GM10248 (cell line): Measurements from ENCODE around the gene TRAK2.
"Not testable (repeated sequence)": the region's sequence is repeated elsewhere in the genome, so short reads cannot be mapped to it uniquely, and the experiment has no call there.

Experiments
- CTCF ChIA-PET: fragments of 300-600 bp; sonication (Branson Sonifier 250); formaldehyde crosslinking; extraction: SDS; loops from one replicate; lab custom pipeline; 2021; ENCODE audit warnings: antibody characterized with exemption; lab: Yijun Ruan, JAX
- POLR2A ChIA-PET: fragments of 350-650 bp; sonication (Branson Sonifier 250); formaldehyde crosslinking; extraction: SDS; loops from one replicate; lab custom pipeline; 2020; ENCODE audit warnings: antibody characterized with exemption; lab: Yijun Ruan, JAX
- DNase-seq: peaks from one replicate; pipeline ENCODE4 v3.0.0; 2012; ENCODE audit errors: extremely low spot score
- TF ChIP-seq, protein P1 (sequence below): IDR thresholded peaks from 2 replicates; pipeline ENCODE4 v1.5.1; 2012; ENCODE audit warnings: mild to moderate bottlenecking, low read depth; ENCODE audit errors: extremely low read depth, missing control alignments, control extremely low read depth

Gene TRAK2

DNA sequence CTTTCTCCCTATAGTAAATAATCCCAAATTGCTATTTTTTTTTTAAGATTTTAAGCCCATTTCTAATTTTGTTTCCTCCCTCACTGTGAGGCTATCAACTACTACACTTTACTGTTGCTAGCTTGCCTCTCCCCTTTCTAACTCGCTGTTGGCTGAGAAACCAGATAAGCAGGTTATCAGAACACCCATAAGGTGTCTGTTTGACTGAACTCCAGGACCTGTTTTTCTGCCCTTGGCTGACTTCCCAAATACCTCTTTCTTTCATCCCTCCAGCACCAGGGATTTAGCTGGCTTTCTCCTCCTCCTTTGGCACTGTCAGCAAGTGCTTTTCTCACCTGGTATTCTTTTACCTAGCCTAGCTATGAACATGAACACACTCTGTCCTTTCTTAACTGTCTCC, 11.1 kb downstream of the TRAK2 start:
- TF ChIP-seq, protein P1, sequence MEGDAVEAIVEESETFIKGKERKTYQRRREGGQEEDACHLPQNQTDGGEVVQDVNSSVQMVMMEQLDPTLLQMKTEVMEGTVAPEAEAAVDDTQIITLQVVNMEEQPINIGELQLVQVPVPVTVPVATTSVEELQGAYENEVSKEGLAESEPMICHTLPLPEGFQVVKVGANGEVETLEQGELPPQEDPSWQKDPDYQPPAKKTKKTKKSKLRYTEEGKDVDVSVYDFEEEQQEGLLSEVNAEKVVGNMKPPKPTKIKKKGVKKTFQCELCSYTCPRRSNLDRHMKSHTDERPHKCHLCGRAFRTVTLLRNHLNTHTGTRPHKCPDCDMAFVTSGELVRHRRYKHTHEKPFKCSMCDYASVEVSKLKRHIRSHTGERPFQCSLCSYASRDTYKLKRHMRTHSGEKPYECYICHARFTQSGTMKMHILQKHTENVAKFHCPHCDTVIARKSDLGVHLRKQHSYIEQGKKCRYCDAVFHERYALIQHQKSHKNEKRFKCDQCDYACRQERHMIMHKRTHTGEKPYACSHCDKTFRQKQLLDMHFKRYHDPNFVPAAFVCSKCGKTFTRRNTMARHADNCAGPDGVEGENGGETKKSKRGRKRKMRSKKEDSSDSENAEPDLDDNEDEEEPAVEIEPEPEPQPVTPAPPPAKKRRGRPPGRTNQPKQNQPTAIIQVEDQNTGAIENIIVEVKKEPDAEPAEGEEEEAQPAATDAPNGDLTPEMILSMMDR: no peak
- ChIA-PET CTCF (interaction anchor here (1.0 kb wide), 1 partner anchor 76 kb away, joined by 3 read pairs; no protein-coding TSS in a partner anchor), POLR2A (no interaction called here)
- no peak for DNase-seq

DNA sequence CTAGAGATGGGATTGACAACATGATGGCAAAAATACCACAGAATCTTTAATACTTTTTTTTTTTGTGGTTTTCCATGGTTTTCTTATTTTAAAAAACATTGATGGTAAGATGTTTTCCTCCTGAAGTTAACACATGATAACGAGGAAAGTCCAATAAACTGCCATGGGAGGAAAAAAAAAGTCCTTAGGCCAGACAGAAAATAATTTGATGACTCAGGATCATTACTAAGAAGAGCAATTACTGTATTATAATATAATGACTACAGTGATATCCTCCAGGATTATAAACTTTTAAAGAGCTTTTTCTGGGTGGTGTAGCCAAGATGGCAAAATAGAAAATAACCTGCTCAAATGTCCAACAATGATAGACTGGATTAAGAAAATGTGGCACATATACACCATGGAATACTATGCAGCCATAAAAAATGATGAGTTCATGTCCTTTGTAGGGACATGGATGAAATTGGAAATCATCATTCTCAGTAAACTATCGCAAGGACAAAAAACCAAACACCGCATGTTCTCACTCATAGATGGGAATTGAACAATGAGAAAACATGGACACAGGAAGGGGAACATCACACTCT, 11.8 kb downstream of the TRAK2 start:
- POLR2A ChIA-PET, DNase-seq: not testable (repeated sequence)
- CTCF ChIA-PET: interaction anchor here (1.0 kb wide), 1 partner anchor 76 kb away, joined by 3 read pairs; no protein-coding TSS in a partner anchor

DNA sequence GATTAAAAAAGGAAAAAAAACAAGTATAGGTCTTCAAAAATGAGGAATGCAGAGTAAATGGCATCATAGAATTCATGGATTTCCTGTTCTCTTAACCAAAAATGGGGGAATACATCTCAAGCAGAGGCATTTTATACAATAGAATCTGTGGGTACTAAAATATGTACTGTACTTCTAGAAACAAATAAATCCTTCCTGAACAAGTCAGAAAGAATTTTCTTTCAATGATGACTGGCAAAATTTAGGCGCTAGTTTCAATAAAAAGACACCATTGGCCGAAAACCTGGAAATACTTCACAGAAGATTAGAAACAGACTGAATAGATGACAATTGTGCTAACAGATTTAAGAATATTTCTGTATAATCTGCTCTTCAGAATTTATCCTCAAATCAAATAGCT, 15.1 kb downstream of the TRAK2 start:
- DNase-seq: no peak
- ChIA-PET CTCF (interaction anchor here (0.8 to 1.9 kb wide), 3 partner anchors 9 to 17 kb away, joined by 3 to 5 read pairs (median 3); partner anchors contain the start of genes STRADB and TRAK2), POLR2A (no interaction called here)
- TF ChIP-seq, protein P1: no peak

DNA sequence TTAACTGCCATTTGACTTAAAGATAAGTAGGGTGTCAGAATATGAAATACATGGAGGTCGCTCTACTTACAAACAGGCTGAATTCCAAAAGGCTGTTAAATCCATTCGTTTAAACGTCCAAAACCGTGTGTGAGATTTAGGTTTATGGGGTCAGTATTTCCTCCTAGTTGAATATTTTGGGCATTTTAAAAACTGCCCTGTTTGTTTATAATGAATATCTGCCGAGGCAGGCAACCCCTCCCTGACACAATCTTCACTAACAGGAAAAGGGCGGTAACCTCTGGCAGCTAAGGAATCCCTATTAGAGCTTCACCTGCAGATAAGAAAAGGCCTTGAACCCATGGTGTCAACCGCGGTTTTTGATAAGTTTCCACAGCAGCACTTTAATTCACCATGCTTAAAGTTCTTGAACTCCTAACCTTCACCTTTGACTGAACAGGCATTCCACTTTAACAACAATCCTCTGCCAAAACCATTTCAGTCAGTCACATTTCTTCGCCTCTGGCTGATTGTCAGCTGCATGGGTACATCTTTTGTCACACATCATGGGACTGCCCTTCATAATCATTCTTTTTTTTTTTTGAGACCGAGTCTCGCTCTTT, 17.8 kb downstream of the TRAK2 start:
- ChIA-PET CTCF (interaction anchor here (3.3 kb wide), 1 partner anchor 12 kb away, joined by 15 read pairs; no protein-coding TSS in a partner anchor), POLR2A (no interaction called here)
- no peak for DNase-seq
- TF ChIP-seq, protein P1: no peak

DNA sequence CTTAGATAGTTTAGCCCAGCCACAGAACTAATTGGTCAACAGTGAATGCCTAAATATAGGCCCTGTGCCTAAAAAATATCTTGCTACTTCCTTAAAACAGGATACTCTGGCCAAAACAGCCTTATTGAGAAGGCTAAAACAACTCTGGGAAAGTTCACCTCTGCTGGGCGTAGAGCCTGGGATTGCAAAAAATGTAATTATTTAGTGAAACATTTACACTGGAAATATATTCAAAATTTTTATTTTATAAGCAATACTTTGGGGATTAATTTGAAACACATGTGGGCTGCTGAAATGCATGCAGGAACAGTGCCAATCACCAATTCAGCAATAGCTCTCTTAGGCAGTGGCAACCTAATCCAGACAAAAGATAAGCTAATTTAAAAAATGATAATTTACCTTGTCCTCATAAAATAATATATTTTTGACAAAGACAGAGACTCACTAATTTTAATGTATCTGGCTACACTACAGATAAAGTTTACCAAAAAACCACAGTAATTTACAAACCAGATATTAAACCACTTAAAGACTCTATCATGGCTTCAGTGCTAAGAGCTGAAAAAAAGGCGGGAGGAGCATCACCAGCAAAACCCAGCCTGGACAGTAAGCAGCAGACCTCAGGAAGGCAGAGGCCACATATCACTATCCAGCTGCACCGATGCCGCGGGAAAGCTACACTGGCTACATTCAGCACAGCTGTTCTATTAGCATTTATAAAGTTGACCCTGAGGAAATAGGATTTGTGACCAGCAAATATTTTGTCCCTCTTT, 18.5 kb downstream of the TRAK2 start:
- TF ChIP-seq, protein P1: no peak
- ChIA-PET CTCF (interaction anchor here (3.3 kb wide), 1 partner anchor 13 kb away, joined by 15 read pairs; no protein-coding TSS in a partner anchor), POLR2A (no interaction called here)
- DNase-seq: no peak

DNA sequence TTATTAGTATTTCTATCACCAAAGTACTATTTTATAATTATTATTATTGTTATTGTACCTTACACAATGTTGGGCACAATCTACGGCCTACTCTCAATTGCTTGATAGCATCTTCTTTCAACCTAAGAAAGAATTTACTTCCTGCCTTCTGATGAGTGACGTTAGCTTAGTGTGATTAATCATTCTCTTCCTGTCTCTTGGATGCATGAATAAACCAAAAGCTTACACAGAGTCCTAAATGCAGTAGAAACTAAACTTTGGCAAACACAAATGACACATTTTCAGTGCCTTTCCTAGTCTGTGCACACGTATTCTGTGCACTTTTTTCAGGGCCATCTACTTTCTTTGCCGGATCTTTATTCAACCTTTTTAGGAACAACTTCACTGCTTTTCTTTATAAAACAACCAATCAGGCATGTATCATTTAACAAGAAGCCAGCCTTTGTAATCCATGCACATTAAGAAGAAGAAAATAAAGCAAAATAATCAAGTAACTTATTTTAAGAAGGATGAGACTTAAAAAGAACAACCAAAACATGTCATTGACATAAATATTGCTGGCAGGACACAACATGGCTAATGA, 19.1 kb downstream of the TRAK2 start:
- CTCF ChIA-PET: interaction anchor here (3.3 kb wide), 1 partner anchor 14 kb away, joined by 15 read pairs; no protein-coding TSS in a partner anchor
- no peak for DNase-seq

More for the DNA sequence above, 19.1 kb downstream of the TRAK2 start:
- POLR2A ChIA-PET: no interaction called here
- TF ChIP-seq, protein P1: no peak
